Osteocyte (in vitro differentiated cells): Measurements from ENCODE around the gene GRPEL2. TPM values are rescaled to one million over a fixed set of nuclear protein-coding genes. Genes with fewer than 3 reads are reported as not detected.
A peak's percentile ranks its signal among the peaks of the same experiment; 100 is the strongest.
"Not testable (repeated sequence)": the region's sequence is repeated elsewhere in the genome, so short reads cannot be mapped to it uniquely, and the experiment has no call there.

Source experiments
- DNase-seq: peaks from one replicate; pipeline ENCODE4 v3.0.0; 2021; ENCODE audit warnings: mixed read lengths; ENCODE audit not compliant: unreplicated experiment; ENCODE audit errors: extremely low spot score
- H3K27ac Mint-ChIP-seq: one replicate; pipeline ENCODE4 v1.8.0; 2021; ENCODE audit warnings: mild to moderate bottlenecking, mixed read lengths; ENCODE audit not compliant: unreplicated experiment
- H3K27me3 Mint-ChIP-seq: one replicate; pipeline ENCODE4 v1.8.0; 2021; ENCODE audit warnings: mixed read lengths; ENCODE audit not compliant: unreplicated experiment
- H3K36me3 Mint-ChIP-seq: one replicate; pipeline ENCODE4 v1.8.0; 2021; ENCODE audit warnings: mixed read lengths; ENCODE audit not compliant: unreplicated experiment
- H3K4me1 Mint-ChIP-seq: one replicate; pipeline ENCODE4 v1.8.0; 2021; ENCODE audit warnings: mixed read lengths; ENCODE audit not compliant: unreplicated experiment
- H3K4me3 Mint-ChIP-seq: one replicate; pipeline ENCODE4 v1.8.0; 2021; ENCODE audit warnings: mild to moderate bottlenecking, moderate library complexity, mixed read lengths; ENCODE audit not compliant: unreplicated experiment
- H3K9me3 Mint-ChIP-seq: one replicate; pipeline ENCODE4 v1.8.0; 2021; ENCODE audit warnings: mixed read lengths; ENCODE audit not compliant: unreplicated experiment
- CTCF ChIP-seq: fragments of 200-600 bp; sonication (generic); IDR thresholded peaks from 2 replicates; pipeline ENCODE4 v1.5.0; 2021; ENCODE audit warnings: antibody characterized with exemption, mild to moderate bottlenecking, moderate library complexity
- total RNA-seq: library from RNA; stranded (reverse); gene quantifications from 2 replicates; pipeline ENCODE4 v1.2.1, GENCODE V29; 2021

GRPEL2 gene
- total RNA-seq, 1 donor from 2014 or later = 25.2 TPM

GRCh38 chr5:149389552-149390495, 44.5 kb downstream of the GRPEL2 start:
- H3K27ac Mint-ChIP-seq = peak overlapping the region; percentile 18
- peaks cover 40% of the 10 kb centered on the region for H3K4me1 Mint-ChIP-seq

GRCh38 chr5:149391076-149391475, 45.8 kb downstream of the GRPEL2 start:
- not testable (repeated sequence) for H3K27me3 Mint-ChIP-seq, H3K36me3 Mint-ChIP-seq, DNase-seq, H3K4me3 Mint-ChIP-seq, H3K9me3 Mint-ChIP-seq, H3K27ac Mint-ChIP-seq
- H3K4me1 Mint-ChIP-seq = peaks cover 31% of the 10 kb centered on the region

More at GRCh38 chr5:149389552-149390495, 44.5 kb downstream of the GRPEL2 start:
- no peak for TF ChIP-seq CTCF
- Mint-ChIP-seq H3K27me3 (no peaks in the 10 kb centered on the region), H3K36me3 (no peaks in the 10 kb centered on the region), H3K9me3 (peaks cover 3% of the 10 kb centered on the region), H3K4me3 (no peak overlapping the region)
- DNase-seq = no peak

GRCh38 chr5:149391524-149391923, 46.2 kb downstream of the GRPEL2 start:
- TF ChIP-seq CTCF = no peak
- H3K27ac Mint-ChIP-seq = no peak overlapping the region
- H3K36me3 Mint-ChIP-seq = no peaks in the 10 kb centered on the region
- no peak overlapping the region for H3K4me3 Mint-ChIP-seq
- no peaks in the 10 kb centered on the region for H3K27me3 Mint-ChIP-seq
- peaks cover 3% of the 10 kb centered on the region for H3K9me3 Mint-ChIP-seq
- H3K4me1 Mint-ChIP-seq = peaks cover 26% of the 10 kb centered on the region
- no peak for DNase-seq

GRCh38 chr5:149392718-149393117, 47.4 kb downstream of the GRPEL2 start:
- no peak for TF ChIP-seq CTCF
- Mint-ChIP-seq H3K27me3 (no peaks in the 10 kb centered on the region), H3K36me3 (no peaks in the 10 kb centered on the region), H3K4me3 (no peak overlapping the region), H3K27ac (no peak overlapping the region), H3K9me3 (peaks cover 3% of the 10 kb centered on the region), H3K4me1 (peaks cover 21% of the 10 kb centered on the region)
- DNase-seq = no peak

- H3K27ac Mint-ChIP-seq, H3K9me3 Mint-ChIP-seq, DNase-seq, H3K4me3 Mint-ChIP-seq, H3K27me3 Mint-ChIP-seq, H3K36me3 Mint-ChIP-seq: not testable (repeated sequence)
- H3K4me1 Mint-ChIP-seq = peaks cover 15% of the 10 kb centered on the region
These were observed 49.7 kb downstream of the GRPEL2 start for GRCh38 chr5:149394996-149395395.

- no peaks in the 10 kb centered on the region for H3K36me3 Mint-ChIP-seq
- TF ChIP-seq CTCF = no peak
- H3K27me3 Mint-ChIP-seq = no peaks in the 10 kb centered on the region
- peak overlapping the region; percentile 29 for H3K27ac Mint-ChIP-seq
- no peak for DNase-seq
- no peak overlapping the region for H3K4me3 Mint-ChIP-seq
- H3K4me1 Mint-ChIP-seq = peaks cover 28% of the 10 kb centered on the region
- H3K9me3 Mint-ChIP-seq = no peaks in the 10 kb centered on the region
These were observed 52.2 kb downstream of the GRPEL2 start for GRCh38 chr5:149397530-149397929.

- H3K4me1 Mint-ChIP-seq = peaks cover 37% of the 10 kb centered on the region
- not testable (repeated sequence) for H3K9me3 Mint-ChIP-seq, H3K27me3 Mint-ChIP-seq, H3K4me3 Mint-ChIP-seq, DNase-seq, H3K27ac Mint-ChIP-seq, H3K36me3 Mint-ChIP-seq
These were observed 53.5 kb downstream of the GRPEL2 start for GRCh38 chr5:149398747-149399266.
